IPS DF 6.9 (cell line): ENCODE measurements around the gene PAPPA2.
A peak's percentile ranks its signal among the peaks of the same experiment; 100 is the strongest.

Experiments
- DNase-seq: peaks from one replicate; pipeline ENCODE4 v3.0.0-alpha.2; 2013; ENCODE audit warnings: low read depth, low spot score
- H3K27ac ChIP-seq: one replicate; pipeline ENCODE4 v1.5.1; 2013; ENCODE audit warnings: low read length, control low read depth
- H3K27me3 ChIP-seq: 2 replicates; pipeline ENCODE4 v1.6.1; 2013; ENCODE audit warnings: mild to moderate bottlenecking, low read length; ENCODE audit not compliant: control insufficient read depth, insufficient read depth
- H3K36me3 ChIP-seq: 2 replicates; pipeline ENCODE4 v1.6.1; 2013; ENCODE audit warnings: low read length; ENCODE audit not compliant: control insufficient read depth, insufficient read depth
- H3K4me1 ChIP-seq: 2 replicates; pipeline ENCODE4 v1.6.1; 2013; ENCODE audit warnings: low read length; ENCODE audit not compliant: control insufficient read depth, insufficient read depth
- H3K4me3 ChIP-seq: 2 replicates; pipeline ENCODE4 v1.5.1; 2013; ENCODE audit warnings: mild to moderate bottlenecking, low read length
- H3K9me3 ChIP-seq: 2 replicates; pipeline ENCODE4 v1.6.1; 2013; ENCODE audit warnings: low read length, inconsistent platforms; ENCODE audit not compliant: control insufficient read depth, insufficient read depth
- WGBS: extraction: QIAGEN DNeasy Blood & Tissue Kit; methylation state at CpG from one replicate; pipeline ENCODE4 v1.1.7; 2013; ENCODE audit warnings: mixed read lengths, missing lambda C conversion rate; ENCODE audit not compliant: insufficient read length, insufficient coverage; 5-methylcytosine and 5-hydroxymethylcytosine counted together

PAPPA2 gene

DNA sequence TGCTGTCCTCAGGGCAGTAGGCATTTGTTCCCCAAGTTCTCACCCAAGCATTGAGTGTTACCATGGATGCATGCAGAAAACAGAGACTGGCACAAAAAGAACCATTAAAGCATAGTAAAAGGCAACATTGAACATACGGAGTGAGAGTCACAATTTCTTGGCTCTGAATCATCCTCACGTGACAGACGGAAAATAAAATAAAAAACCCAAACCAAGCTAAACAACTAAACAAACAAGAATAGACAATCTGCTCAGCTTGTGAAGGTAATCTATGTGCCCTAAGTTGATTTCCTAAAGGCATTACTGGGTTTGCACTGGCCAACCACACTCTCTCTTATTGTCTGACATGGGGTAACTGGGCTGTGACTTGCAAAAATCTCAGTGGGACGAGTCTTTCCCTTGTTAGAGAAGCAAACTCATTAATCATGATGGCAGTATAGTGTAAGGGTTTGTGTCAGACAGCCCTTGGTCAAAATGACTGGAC, 395.5 kb downstream of the PAPPA2 start:
- Histone ChIP-seq H3K36me3 (no peaks in the 10 kb centered on the region), H3K4me3 (no peak overlapping the region), H3K4me1 (no peaks in the 10 kb centered on the region), H3K27me3 (no peaks in the 10 kb centered on the region), H3K27ac (no peak overlapping the region), H3K9me3 (no peaks in the 10 kb centered on the region)
- no peak for DNase-seq
- WGBS, result no CpG with 5 or more reads among the region's 4 CpGs

DNA sequence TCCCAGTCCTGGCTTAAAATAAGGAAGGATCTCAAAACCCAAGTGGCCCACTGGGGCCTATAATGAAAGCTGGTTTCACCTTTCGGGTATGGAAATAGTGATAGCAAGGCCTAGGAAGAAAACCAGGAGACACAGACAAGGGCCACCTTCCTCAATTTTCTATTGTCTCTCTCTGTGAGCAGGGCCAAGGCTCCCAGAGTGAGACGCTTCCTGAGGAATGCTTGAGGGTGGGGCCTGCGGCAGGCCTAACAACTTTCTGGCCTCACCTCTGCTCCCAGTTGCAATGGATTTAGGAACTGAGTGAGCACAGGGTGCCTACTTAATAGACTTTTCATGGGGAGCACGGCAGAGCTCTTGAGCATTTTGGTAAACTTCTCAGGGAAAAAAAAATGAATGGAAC, 400.6 kb downstream of the PAPPA2 start:
- Histone ChIP-seq H3K4me3 (no peak overlapping the region), H3K27ac (no peak overlapping the region), H3K27me3 (no peaks in the 10 kb centered on the region), H3K36me3 (no peaks in the 10 kb centered on the region), H3K4me1 (no peaks in the 10 kb centered on the region), H3K9me3 (no peaks in the 10 kb centered on the region)
- no peak for DNase-seq
- no CpG with 5 or more reads among the region's 4 CpGs for WGBS

- Histone ChIP-seq H3K4me3 (no peak overlapping the region), H3K36me3 (no peaks in the 10 kb centered on the region), H3K4me1 (no peaks in the 10 kb centered on the region), H3K9me3 (no peaks in the 10 kb centered on the region), H3K27me3 (no peaks in the 10 kb centered on the region), H3K27ac (no peak overlapping the region)
- DNase-seq, result no peak
- no CpG with 5 or more reads among the region's 9 CpGs for WGBS
Measured at GRCh38 chr1:176864211-176864610, 401.2 kb downstream of the PAPPA2 start.

DNA sequence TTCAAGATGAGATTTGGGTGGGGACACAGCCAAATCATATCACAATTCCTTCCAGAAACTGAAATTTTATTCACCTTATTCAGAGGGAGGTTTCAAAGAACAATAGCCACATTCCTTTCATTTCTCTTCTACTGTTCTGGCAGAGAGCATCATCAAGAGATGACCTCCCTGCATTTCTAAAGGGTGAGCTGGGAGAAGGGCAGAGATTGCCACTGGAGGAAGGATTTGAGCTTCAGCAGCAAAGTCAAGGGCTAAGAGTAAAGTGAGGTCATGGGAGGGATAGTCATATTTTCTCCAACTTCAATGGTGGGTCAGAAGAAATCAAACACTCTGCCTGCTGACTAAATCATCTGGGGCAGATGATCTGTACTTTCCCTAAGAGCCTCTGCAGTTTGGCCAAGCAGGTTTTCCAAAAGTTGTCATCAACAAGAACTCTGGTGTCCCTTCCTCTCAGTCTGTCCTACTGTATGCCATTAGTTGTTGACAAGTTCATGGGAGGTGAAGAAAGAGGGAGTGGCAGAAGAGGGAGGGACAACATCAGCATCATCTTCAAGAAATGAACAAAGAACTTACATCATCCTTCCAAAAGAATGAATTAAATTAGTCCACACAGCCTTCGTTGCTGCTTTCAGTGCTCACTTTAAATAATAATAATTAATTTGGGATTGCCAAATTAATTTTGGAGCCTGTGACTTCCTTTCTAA, 403.2 kb downstream of the PAPPA2 start:
- no peaks in the 10 kb centered on the region for H3K4me1 ChIP-seq
- no peaks in the 10 kb centered on the region for H3K36me3 ChIP-seq
- H3K4me3 ChIP-seq, result no peak overlapping the region
- no peaks in the 10 kb centered on the region for H3K27me3 ChIP-seq
- H3K9me3 ChIP-seq, result no peaks in the 10 kb centered on the region
- no CpG with 5 or more reads among the region's 1 CpG for WGBS
- no peak overlapping the region for H3K27ac ChIP-seq
- no peak for DNase-seq

DNA sequence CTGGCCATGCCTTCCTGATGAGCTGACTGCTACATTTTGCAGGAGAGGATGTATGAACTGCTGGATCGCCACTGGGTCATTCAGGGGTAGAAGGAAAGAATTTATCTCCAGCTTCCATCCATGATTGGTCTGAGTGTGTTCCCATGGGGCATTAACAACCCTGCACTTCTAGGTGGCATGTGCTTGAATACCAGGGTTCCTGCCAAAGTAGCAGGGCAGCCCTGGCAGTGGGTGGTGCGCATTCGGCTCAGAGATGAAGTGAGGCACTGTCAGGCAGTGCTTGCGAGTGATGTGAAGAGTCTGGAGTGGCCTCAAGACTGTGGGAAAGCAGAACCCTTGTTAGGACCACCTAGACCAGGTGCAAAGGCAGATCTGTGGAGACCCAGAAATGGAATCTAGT, 406.6 kb downstream of the PAPPA2 start:
- no peaks in the 10 kb centered on the region for H3K36me3 ChIP-seq
- H3K9me3 ChIP-seq, result no peaks in the 10 kb centered on the region
- H3K27ac ChIP-seq, result no peak overlapping the region
- H3K27me3 ChIP-seq, result no peaks in the 10 kb centered on the region
- H3K4me3 ChIP-seq, result no peak overlapping the region
- no peaks in the 10 kb centered on the region for H3K4me1 ChIP-seq
- WGBS, result no CpG with 5 or more reads among the region's 4 CpGs
- DNase-seq, result no peak

- Histone ChIP-seq H3K27ac (no peak overlapping the region), H3K27me3 (no peaks in the 10 kb centered on the region), H3K36me3 (no peaks in the 10 kb centered on the region), H3K4me1 (no peaks in the 10 kb centered on the region), H3K4me3 (no peak overlapping the region), H3K9me3 (no peaks in the 10 kb centered on the region)
- WGBS, result no CpG with 5 or more reads among the region's 4 CpGs
- DNase-seq, result no peak
Measured at GRCh38 chr1:176876966-176877515, 414.1 kb downstream of the PAPPA2 start.

DNA sequence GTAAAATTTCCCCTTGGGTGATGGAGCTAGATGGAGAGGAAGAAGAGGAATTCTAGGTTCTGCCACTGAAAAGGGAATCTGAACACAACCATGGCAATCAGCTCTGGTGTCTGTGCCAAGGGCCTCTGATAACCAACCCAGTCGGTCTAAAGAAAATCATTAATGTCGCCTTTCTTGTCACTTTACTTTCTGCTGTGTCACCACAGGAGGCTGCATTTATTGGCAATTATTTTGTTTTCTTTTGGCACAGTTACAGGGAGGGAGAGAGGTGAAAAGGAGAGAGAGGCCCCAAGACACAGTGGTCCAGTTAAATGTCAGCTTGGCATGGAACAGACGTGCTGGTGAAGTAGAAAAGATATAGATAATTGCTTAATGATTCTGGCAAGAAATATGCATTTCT, 414.6 kb downstream of the PAPPA2 start:
- DNase-seq, result no peak
- no CpG with 5 or more reads among the region's 3 CpGs for WGBS
- Histone ChIP-seq H3K27me3 (no peaks in the 10 kb centered on the region), H3K4me1 (no peaks in the 10 kb centered on the region), H3K36me3 (no peaks in the 10 kb centered on the region), H3K4me3 (no peak overlapping the region), H3K9me3 (no peaks in the 10 kb centered on the region), H3K27ac (no peak overlapping the region)

- Histone ChIP-seq H3K27me3 (no peaks in the 10 kb centered on the region), H3K4me3 (no peak overlapping the region), H3K4me1 (no peaks in the 10 kb centered on the region), H3K27ac (no peak overlapping the region), H3K9me3 (no peaks in the 10 kb centered on the region), H3K36me3 (no peaks in the 10 kb centered on the region)
- no CpG with 5 or more reads among the region's 12 CpGs for WGBS
- DNase-seq, result peak; percentile 31
Measured at GRCh38 chr1:176878750-176879536, 416.0 kb downstream of the PAPPA2 start.

DNA sequence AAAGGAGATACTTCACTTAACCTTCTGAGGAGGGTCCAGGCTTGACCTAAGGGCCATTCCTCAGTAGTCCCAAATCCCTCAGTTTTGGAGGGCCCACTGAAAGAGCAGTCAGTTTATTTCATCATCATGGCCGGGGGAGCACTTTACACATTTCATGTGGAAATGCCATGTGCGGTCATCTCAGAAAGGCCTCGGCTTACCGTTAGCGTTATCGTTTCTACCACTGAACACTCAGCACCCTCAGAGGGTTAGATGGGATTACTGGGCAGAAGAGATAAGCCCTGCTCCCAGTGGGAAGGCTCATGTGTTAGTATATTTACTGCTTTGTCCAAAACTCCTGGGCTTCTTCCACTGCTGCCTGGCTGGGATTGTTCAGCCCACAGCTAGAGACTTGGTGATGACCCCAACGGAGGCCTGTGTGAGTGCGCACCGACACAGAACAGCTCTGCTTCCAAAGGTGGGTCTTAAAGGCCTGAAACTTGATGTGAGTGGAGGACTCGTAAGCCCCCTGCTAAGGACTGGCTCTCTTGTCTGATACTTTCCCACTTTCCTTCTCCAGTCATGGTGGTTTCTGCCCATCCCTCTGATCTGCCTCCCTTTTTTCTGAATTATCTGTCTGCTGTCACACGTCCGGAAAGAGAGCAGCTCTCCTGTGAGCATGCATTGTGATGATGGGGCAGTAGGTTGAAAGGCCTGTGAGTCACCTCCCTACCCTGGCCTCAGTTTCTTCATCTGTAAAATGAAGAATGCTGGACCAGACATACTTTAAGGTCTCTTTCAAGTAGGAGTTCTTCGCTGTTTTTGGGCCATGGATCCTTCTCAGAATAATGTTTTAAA, 417.0 kb downstream of the PAPPA2 start:
- no peaks in the 10 kb centered on the region for H3K27me3 ChIP-seq
- H3K36me3 ChIP-seq, result no peaks in the 10 kb centered on the region
- H3K4me1 ChIP-seq, result no peaks in the 10 kb centered on the region
- no peak overlapping the region for H3K27ac ChIP-seq
- H3K4me3 ChIP-seq, result no peak overlapping the region
- no CpG with 5 or more reads among the region's 13 CpGs for WGBS
- DNase-seq, result no peak
- H3K9me3 ChIP-seq, result no peaks in the 10 kb centered on the region

- Histone ChIP-seq H3K9me3 (no peaks in the 10 kb centered on the region), H3K4me1 (no peaks in the 10 kb centered on the region), H3K4me3 (no peak overlapping the region), H3K27me3 (no peaks in the 10 kb centered on the region), H3K27ac (no peak overlapping the region), H3K36me3 (no peaks in the 10 kb centered on the region)
- no CpG with 5 or more reads among the region's 9 CpGs for WGBS
- DNase-seq, result peak; percentile 68
Measured at GRCh38 chr1:176880955-176881595, 418.1 kb downstream of the PAPPA2 start.
